ENCODE measurements around the gene MOB3B. TPM values are rescaled to one million over a fixed set of nuclear protein-coding genes. Genes with fewer than 3 reads are reported as not detected.

MOB3B gene
- total and polyA plus RNA-seq, 2 donors, result 2.3 to 7.8 TPM

DNA sequence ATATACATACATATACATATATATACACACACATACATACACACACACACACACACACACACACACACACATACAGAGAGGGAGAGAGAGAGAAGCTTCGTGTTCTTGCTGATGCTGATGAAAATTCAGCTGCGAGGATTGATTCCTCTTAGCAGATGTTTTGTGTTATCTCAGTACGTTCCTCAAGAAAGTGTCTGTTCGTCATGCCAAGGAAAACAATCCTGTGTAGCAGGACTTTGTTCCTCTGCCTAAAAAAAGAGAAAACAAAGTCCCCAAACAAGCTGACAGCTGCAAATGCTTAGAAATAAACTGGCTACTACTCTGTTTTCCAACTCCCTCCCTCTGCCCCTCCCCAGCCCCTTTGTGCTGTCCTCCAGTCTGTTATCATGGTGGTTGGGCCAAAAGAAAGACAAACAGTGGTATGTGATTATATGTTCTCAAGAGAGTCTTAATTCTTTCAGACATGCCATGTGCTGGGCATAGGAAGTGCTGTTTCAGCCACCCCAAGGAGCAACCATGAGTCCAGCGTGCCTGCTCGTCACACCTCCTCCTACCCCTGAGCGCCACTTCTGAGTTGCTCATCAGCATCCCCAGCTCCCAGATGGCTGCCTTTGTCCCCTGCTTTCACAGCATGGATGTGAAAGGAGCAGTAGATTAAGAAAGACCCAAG lies 161.2 kb downstream of the MOB3B start:
- 92% methylated on average over 7 of the region's 7 CpGs for WGBS
- H3K4me1 ChIP-seq (ENCODE audit: control insufficient read depth in 2 of 2, insufficient read depth in 2 of 2, low read length in 2 of 2), result peaks cover 12 to 31% of the 10 kb centered on the region in 2 donors
- H3K9me3 ChIP-seq (ENCODE audit: control insufficient read depth in 2 of 2, insufficient read depth in 1 of 2, low read length in 1 of 2), result no peaks in the 10 kb centered on the region
- H3K4me3 ChIP-seq (ENCODE audit: low read length in 2 of 2), result no peak overlapping the region
- no peaks in the 10 kb centered on the region for H3K27me3 ChIP-seq (ENCODE audit: control insufficient read depth in 2 of 2, insufficient read depth in 1 of 2, low read length in 1 of 2)
- no peak for DNase-seq (ENCODE audit: low read depth in 6 of 9, low spot score in 9 of 9)
- H3K36me3 ChIP-seq (ENCODE audit: control insufficient read depth in 2 of 2, insufficient read depth in 2 of 2, low read length in 1 of 2), result no peaks in the 10 kb centered on the region
- H3K27ac ChIP-seq (ENCODE audit: low read depth in 1 of 2, low read length in 1 of 2), result no peak overlapping the region

DNA sequence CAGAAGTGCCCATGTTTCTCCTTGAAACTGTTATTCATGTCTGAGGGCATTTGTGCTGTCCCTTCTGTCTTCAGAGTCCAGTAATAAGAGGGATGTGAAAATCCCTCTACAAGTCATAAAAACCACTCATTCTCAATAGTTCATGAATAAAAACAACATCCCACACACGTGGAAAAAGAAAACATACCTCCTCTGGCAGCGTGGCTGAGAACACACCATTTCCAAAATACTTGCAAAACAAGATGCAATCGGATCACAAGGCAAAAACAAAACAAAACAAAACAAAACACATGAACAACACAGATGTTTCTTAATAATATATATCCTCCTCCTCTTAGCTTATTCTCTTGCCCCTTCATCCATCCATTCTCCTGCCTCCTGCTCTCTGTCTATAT lies 161.7 kb downstream of the MOB3B start:
- H3K27me3 ChIP-seq (ENCODE audit: control insufficient read depth in 2 of 2, insufficient read depth in 1 of 2, low read length in 1 of 2), result no peaks in the 10 kb centered on the region
- no peaks in the 10 kb centered on the region for H3K36me3 ChIP-seq (ENCODE audit: control insufficient read depth in 2 of 2, insufficient read depth in 2 of 2, low read length in 1 of 2)
- 90% methylated on average over 3 of the region's 3 CpGs for WGBS
- H3K4me1 ChIP-seq (ENCODE audit: control insufficient read depth in 2 of 2, insufficient read depth in 2 of 2, low read length in 2 of 2), result peaks cover 12 to 31% of the 10 kb centered on the region in 2 donors
- DNase-seq (ENCODE audit: low read depth in 6 of 9, low spot score in 9 of 9), result no peak
- H3K4me3 ChIP-seq (ENCODE audit: low read length in 2 of 2), result no peak overlapping the region
- H3K9me3 ChIP-seq (ENCODE audit: control insufficient read depth in 2 of 2, insufficient read depth in 1 of 2, low read length in 1 of 2), result no peaks in the 10 kb centered on the region
- no peak overlapping the region for H3K27ac ChIP-seq (ENCODE audit: low read depth in 1 of 2, low read length in 1 of 2)

DNA sequence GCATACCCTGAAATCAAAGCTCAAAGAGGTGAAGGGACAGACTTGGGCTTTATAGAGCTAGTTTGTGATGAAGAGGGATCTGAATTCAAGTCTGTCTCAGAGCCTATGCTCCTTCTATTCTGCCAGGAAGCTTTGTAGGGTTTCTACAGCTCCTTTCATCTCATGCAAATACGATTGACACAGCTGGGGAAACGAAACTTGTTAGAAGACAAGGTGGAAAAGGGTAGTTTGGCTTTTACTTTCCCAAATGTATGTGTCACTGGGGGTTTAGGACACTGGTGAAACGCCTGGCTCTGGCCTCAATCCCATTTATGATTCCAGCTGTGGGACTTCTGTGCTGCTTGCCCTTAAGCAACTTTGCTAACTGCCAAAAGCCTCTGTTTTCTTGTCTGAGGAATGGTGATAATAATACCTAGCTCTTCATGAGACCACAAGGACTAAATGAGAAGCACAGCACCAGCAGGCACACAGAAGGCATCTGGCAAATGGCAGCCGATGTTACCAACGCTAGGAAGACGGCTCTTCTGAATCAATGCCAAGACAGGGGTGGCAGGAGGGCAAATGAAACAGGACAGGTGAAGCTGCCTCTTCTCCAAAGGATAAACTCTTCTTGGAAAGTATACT lies 162.3 kb downstream of the MOB3B start:
- Histone ChIP-seq H3K4me3 (ENCODE audit: low read length in 2 of 2) (no peak overlapping the region), H3K4me1 (ENCODE audit: control insufficient read depth in 2 of 2, insufficient read depth in 2 of 2, low read length in 2 of 2) (peaks cover 12 to 31% of the 10 kb centered on the region in 2 donors), H3K27ac (ENCODE audit: low read depth in 1 of 2, low read length in 1 of 2) (no peak overlapping the region), H3K36me3 (ENCODE audit: control insufficient read depth in 2 of 2, insufficient read depth in 2 of 2, low read length in 1 of 2) (no peaks in the 10 kb centered on the region), H3K9me3 (ENCODE audit: control insufficient read depth in 2 of 2, insufficient read depth in 1 of 2, low read length in 1 of 2) (no peaks in the 10 kb centered on the region), H3K27me3 (ENCODE audit: control insufficient read depth in 2 of 2, insufficient read depth in 1 of 2, low read length in 1 of 2) (no peaks in the 10 kb centered on the region)
- WGBS, result 57% methylated on average over 6 of the region's 6 CpGs
- peak in 3 of 9 donors; percentile 22 to 56 (median 37) for DNase-seq (ENCODE audit: low read depth in 6 of 9, low spot score in 9 of 9)

DNA sequence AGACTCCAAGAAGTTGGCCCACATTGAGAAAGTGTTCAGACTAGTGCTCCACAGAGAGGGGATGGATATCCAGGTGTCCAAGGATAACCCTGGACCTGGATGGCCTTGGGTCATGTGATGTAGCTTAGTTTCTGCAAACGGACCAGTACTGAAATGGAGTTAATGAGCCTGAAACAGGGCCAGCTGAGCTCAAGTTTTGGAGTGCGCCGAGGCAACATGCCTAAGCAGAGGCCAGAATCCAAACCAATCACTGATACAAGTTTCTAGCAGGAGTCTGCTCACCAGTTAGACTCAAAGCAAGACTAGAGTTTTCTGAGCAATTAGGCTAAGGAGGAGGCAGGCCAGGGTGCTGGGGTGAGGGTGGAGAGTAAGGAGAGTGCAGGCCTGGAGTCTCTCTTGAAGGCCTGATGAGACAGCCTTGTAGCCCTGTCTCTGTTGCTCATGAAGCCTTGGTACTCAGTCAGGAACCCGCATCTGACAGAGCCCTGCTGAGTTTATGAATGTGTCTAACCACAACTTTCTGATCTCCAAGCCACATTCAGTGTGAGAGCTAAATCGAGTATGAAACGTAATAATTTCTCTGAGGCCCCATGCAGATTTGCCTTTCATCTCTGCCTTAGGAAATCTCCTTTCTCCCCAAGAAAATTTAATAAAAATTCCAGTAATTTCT lies 163.8 kb downstream of the MOB3B start:
- Histone ChIP-seq H3K4me1 (ENCODE audit: control insufficient read depth in 2 of 2, insufficient read depth in 2 of 2, low read length in 2 of 2) (peaks cover 12 to 31% of the 10 kb centered on the region in 2 donors), H3K27ac (ENCODE audit: low read depth in 1 of 2, low read length in 1 of 2) (peak overlapping the region in 1 of 2 donors; percentile 44)
- WGBS, result 44% methylated on average over 6 of the region's 6 CpGs

DNA sequence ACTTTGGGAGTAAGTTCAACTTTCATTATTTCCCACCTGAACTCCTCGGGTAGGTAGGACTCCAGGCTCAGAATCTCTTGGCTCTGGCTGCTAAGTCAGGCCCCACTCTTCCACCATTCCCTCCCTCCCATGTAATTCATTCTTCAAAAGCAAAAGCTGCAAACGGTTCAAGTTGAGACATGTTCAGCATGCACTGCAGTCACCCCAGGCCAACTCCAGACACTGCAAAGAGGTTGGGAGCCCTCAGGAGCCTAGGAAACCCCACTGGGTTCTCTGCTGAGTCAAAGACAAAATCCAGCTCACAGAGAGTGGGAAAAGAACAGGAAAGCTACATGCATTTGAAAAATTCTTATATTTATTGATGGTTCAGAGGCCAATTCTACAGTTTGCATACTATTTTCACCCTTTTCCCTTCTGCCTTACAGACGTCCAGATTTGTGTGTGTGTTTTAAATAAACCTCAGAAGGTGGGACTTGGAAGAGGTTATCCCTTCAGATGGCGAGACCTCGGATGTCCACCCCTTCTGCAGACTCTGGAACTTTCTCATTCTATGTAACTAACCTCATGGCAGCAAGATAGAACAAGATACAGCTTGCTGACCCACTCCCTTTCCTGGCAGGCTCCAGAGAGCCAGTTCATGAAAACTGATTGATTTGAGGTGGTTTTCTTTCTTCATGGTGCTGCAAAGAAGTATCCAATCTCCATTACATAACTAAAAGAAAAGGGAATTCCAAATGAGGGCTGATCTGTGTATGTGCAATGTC lies 167.0 kb downstream of the MOB3B start:
- H3K27me3 ChIP-seq (ENCODE audit: control insufficient read depth in 2 of 2, insufficient read depth in 1 of 2, low read length in 1 of 2), result no peaks in the 10 kb centered on the region
- no peaks in the 10 kb centered on the region for H3K36me3 ChIP-seq (ENCODE audit: control insufficient read depth in 2 of 2, insufficient read depth in 2 of 2, low read length in 1 of 2)
- DNase-seq (ENCODE audit: low read depth in 6 of 9, low spot score in 9 of 9), result no peak
- peaks cover 9 to 22% of the 10 kb centered on the region in 2 donors for H3K4me1 ChIP-seq (ENCODE audit: control insufficient read depth in 2 of 2, insufficient read depth in 2 of 2, low read length in 2 of 2)
- no peaks in the 10 kb centered on the region for H3K9me3 ChIP-seq (ENCODE audit: control insufficient read depth in 2 of 2, insufficient read depth in 1 of 2, low read length in 1 of 2)
- peak overlapping the region in 1 of 2 donors; percentile 64 for H3K27ac ChIP-seq (ENCODE audit: low read depth in 1 of 2, low read length in 1 of 2)
- 88% methylated on average over 5 of the region's 5 CpGs for WGBS
- H3K4me3 ChIP-seq (ENCODE audit: low read length in 2 of 2), result no peak overlapping the region

More for the DNA sequence above, 163.8 kb downstream of the MOB3B start:
- Histone ChIP-seq H3K4me3 (ENCODE audit: low read length in 2 of 2) (no peak overlapping the region), H3K9me3 (ENCODE audit: control insufficient read depth in 2 of 2, insufficient read depth in 1 of 2, low read length in 1 of 2) (no peaks in the 10 kb centered on the region), H3K27me3 (ENCODE audit: control insufficient read depth in 2 of 2, insufficient read depth in 1 of 2, low read length in 1 of 2) (no peaks in the 10 kb centered on the region), H3K36me3 (ENCODE audit: control insufficient read depth in 2 of 2, insufficient read depth in 2 of 2, low read length in 1 of 2) (no peaks in the 10 kb centered on the region)
- DNase-seq (ENCODE audit: low read depth in 6 of 9, low spot score in 9 of 9), result peak in 8 of 9 donors; percentile 14 to 84 (median 46)

DNA sequence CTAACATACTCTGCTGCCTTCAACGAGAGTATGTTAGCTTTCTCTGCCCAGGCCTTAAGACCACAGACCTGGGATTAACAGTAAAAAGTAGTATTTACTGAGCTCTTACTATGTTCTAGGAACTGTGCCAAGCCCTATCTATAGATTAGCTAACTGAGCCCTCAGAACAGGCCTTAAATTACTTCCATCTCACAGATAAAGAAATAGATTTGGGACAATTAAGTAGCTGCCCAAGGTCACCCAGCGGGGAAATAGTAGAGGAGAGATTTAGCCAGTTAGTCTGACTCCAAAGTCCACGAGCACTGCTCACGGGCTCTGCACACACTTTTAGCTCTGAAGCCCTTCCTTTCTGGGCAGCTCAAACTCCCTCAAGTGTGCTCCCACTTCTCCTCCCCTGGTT lies 168.1 kb downstream of the MOB3B start:
- WGBS, result 99% methylated on average over 4 of the region's 4 CpGs

DNA sequence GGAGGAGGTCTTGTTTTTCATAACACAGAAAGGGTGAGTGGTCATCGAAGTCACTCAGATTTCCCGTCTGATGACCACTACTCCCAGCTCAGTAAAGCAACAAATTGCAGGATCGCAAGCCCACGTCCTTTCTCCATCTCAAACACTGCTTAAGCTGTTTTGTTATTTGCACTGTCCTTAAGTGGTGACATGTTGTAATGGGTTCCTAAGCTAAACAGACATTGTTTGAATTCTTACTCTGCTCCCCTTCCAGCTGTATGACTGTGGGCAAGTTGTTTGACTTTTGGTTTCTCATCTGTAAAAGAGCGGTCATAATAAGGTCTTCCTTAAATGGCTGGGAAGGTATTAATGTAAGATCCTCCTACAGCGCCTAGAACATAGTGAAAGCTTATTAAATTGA lies 169.9 kb downstream of the MOB3B start:
- Histone ChIP-seq H3K27me3 (ENCODE audit: control insufficient read depth in 2 of 2, insufficient read depth in 1 of 2, low read length in 1 of 2) (no peaks in the 10 kb centered on the region), H3K27ac (ENCODE audit: low read depth in 1 of 2, low read length in 1 of 2) (no peak overlapping the region), H3K9me3 (ENCODE audit: control insufficient read depth in 2 of 2, insufficient read depth in 1 of 2, low read length in 1 of 2) (no peaks in the 10 kb centered on the region), H3K4me1 (ENCODE audit: control insufficient read depth in 2 of 2, insufficient read depth in 2 of 2, low read length in 2 of 2) (no peaks in the 10 kb centered on the region), H3K4me3 (ENCODE audit: low read length in 2 of 2) (no peak overlapping the region), H3K36me3 (ENCODE audit: control insufficient read depth in 2 of 2, insufficient read depth in 2 of 2, low read length in 1 of 2) (no peaks in the 10 kb centered on the region)
- no peak for DNase-seq (ENCODE audit: low read depth in 6 of 9, low spot score in 9 of 9)
- WGBS, result 99% methylated on average over 6 of the region's 6 CpGs

More for the DNA sequence above, 168.1 kb downstream of the MOB3B start:
- Histone ChIP-seq H3K27ac (ENCODE audit: low read depth in 1 of 2, low read length in 1 of 2) (peak overlapping the region in 1 of 2 donors; percentile 33), H3K27me3 (ENCODE audit: control insufficient read depth in 2 of 2, insufficient read depth in 1 of 2, low read length in 1 of 2) (no peaks in the 10 kb centered on the region), H3K36me3 (ENCODE audit: control insufficient read depth in 2 of 2, insufficient read depth in 2 of 2, low read length in 1 of 2) (no peaks in the 10 kb centered on the region), H3K4me3 (ENCODE audit: low read length in 2 of 2) (no peak overlapping the region), H3K9me3 (ENCODE audit: control insufficient read depth in 2 of 2, insufficient read depth in 1 of 2, low read length in 1 of 2) (no peaks in the 10 kb centered on the region), H3K4me1 (ENCODE audit: control insufficient read depth in 2 of 2, insufficient read depth in 2 of 2, low read length in 2 of 2) (peaks cover 7 to 11% of the 10 kb centered on the region in 2 donors)
- no peak for DNase-seq (ENCODE audit: low read depth in 6 of 9, low spot score in 9 of 9)

DNA sequence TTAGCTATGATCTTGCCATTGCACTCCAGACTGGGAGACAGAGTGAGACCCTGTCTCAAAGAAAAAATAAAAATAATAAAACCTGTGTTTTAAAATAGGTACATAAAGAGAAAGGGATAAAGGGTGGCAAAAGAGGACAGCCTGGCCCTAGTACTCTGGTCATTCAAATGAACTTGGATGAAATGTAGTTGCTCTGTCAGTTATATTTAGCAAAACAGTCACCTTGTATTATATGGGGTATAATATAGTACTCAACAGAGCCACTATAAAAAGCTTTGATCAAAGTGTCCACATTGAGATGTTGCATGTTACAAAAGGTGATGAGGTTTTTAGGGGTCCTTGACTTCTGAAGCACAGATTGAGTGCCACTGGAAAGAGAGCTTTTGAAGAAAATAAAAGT lies 171.6 kb downstream of the MOB3B start:
- DNase-seq (ENCODE audit: low read depth in 6 of 9, low spot score in 9 of 9), result no peak
- Histone ChIP-seq H3K27me3 (ENCODE audit: control insufficient read depth in 2 of 2, insufficient read depth in 1 of 2, low read length in 1 of 2) (no peaks in the 10 kb centered on the region), H3K9me3 (ENCODE audit: control insufficient read depth in 2 of 2, insufficient read depth in 1 of 2, low read length in 1 of 2) (no peaks in the 10 kb centered on the region), H3K27ac (ENCODE audit: low read depth in 1 of 2, low read length in 1 of 2) (no peak overlapping the region), H3K36me3 (ENCODE audit: control insufficient read depth in 2 of 2, insufficient read depth in 2 of 2, low read length in 1 of 2) (no peaks in the 10 kb centered on the region), H3K4me1 (ENCODE audit: control insufficient read depth in 2 of 2, insufficient read depth in 2 of 2, low read length in 2 of 2) (no peaks in the 10 kb centered on the region), H3K4me3 (ENCODE audit: low read length in 2 of 2) (no peak overlapping the region)
